K562 (cell line): Measurements from ENCODE around the gene NDUFAF8. TPM values are rescaled to one million over a fixed set of nuclear protein-coding genes. Genes with fewer than 3 reads are reported as not detected.

Experiments
- AFF4 ChIP-seq: sonication (generic); formaldehyde crosslinking; IDR thresholded peaks from 2 replicates; pipeline ENCODE4 v1.8.0; 2023; ENCODE audit warnings: mild to moderate bottlenecking, missing genetic modification reagents
- CREM ChIP-seq: IDR thresholded peaks from 2 replicates; pipeline ENCODE4 v1.6.1; 2014; ENCODE audit warnings: antibody characterized with exemption, low read depth
- FOXA3 ChIP-seq, 2 experiments: fragments of 450-650 bp in 1 of 2; sonication (generic) in 1 of 2; formaldehyde crosslinking; IDR thresholded peaks in 1 of 2; conservative IDR thresholded peaks in 1 of 2; 2 replicates each; pipeline versions ENCODE4 v1.4.0 to v1.8.0; 2020 to 2022; ENCODE audit warnings: mild to moderate bottlenecking in 2 of 2, missing genetic modification reagents in 1 of 2
- JUND ChIP-seq, 2 experiments: IDR thresholded peaks; 2 replicates in 1 of 2; 3 replicates in 1 of 2; pipeline ENCODE4 v1.6.1; 2011; ENCODE audit warnings: borderline replicate concordance in 2 of 2, low read depth in 2 of 2, low read length in 2 of 2, improper control_type of control experiment in 1 of 2, missing biosample characterization in 1 of 2, missing genetic modification characterization in 1 of 2, missing genetic modification reagents in 1 of 2
- PURB ChIP-seq: sonication (generic); formaldehyde crosslinking; IDR thresholded peaks from 2 replicates; pipeline ENCODE4 v1.9.0; 2021; ENCODE audit warnings: low read depth, mild to moderate bottlenecking, missing genetic modification reagents
- RERE ChIP-seq: sonication (generic); formaldehyde crosslinking; IDR thresholded peaks from 2 replicates; pipeline ENCODE4 v1.8.0; 2023; ENCODE audit warnings: missing genetic modification reagents, mild to moderate bottlenecking, borderline replicate concordance
- SMAD4 ChIP-seq: fragments of 250-450 bp; sonication (Bioruptor Pico); conservative IDR thresholded peaks from 2 replicates; pipeline ENCODE4 v1.8.0; 2021; ENCODE audit warnings: inconsistent platforms, mild to moderate bottlenecking, moderate library complexity
- SNIP1 ChIP-seq: fragments of 450-650 bp; IDR thresholded peaks from 2 replicates; pipeline ENCODE4 v1.7.1; 2017; ENCODE audit warnings: low read depth, mild to moderate bottlenecking
- ZSCAN29 ChIP-seq: fragments of 450-650 bp; IDR thresholded peaks from 2 replicates; pipeline ENCODE4 v1.6.1; 2017
- polyA plus RNA-seq, 8 experiments: library from polyadenylated mRNA; depleted of rRNA in 4 of 8; stranded (reverse) in 5 of 8; unstranded in 3 of 8; fragments of >200 nt; fragmentation: Nextera tagmentation in 2 of 8; fragmentation: Illumina TruSeq in 1 of 8; extraction: Ambion mirVana in 2 of 8; extraction: Trizol in 1 of 8; gene quantifications; 2 replicates each; pipeline versions ENCODE4 v1.2.1 to v1.2.3, GENCODE V29; 2011 to 2014; ENCODE audit warnings: inconsistent platforms in 1 of 8, missing spikeins in 1 of 8
- total RNA-seq, 7 experiments: library from RNA; depleted of rRNA in 6 of 7; stranded (reverse); fragments of >200 nt in 6 of 7; fragmentation: Illumina TruSeq in 2 of 7; extraction: Trizol in 2 of 7; gene quantifications; 2 replicates each; pipeline versions ENCODE4 v1.2.1 to v1.2.3, GENCODE V29; 2011 to 2021; ENCODE audit warnings: low replicate concordance in 1 of 7

The NDUFAF8 gene
- total and polyA plus RNA-seq, 9 of the 15 experiments (the other 6 are each of a cell fraction or from before 2014, with no cell fraction given) = 13.5 to 144 (median 90.0) TPM

- TF ChIP-seq RERE (CRISPR knock-in tag) (no peak), ZSCAN29 (no peak), FOXA3 (CRISPR knock-in tag; conservative IDR thresholded peaks at IDR 0.05 in 1 of 2, IDR thresholded peaks at IDR 0.05 in 1 of 2) (peak in 1 of 2 experiments; percentile 66; a peak in 1 of 4 replicates), SNIP1 (no peak), SMAD4 (no peak), AFF4 (no peak), JUND (IDR thresholded peaks at IDR 0.05; ENCODE audit: borderline replicate concordance, low read depth, low read length) (no peak), JUND (tag; IDR thresholded peaks at IDR 0.05; ENCODE audit: borderline replicate concordance, low read depth, low read length) (no peak), PURB (CRISPR knock-in tag) (no peak), CREM (peak; percentile 58)
Observed at GRCh38 chr17:81200695-81201580, 38.2 kb upstream of the NDUFAF8 start (continued).
